ENCODE data around the gene DFFB.

GRCh38 chr1:3872546-3872945 is 15.3 kb downstream of the DFFB start:
- TF ChIP-seq FOXM1 (IDR thresholded peaks at IDR 0.05; ENCODE audit: borderline replicate concordance), result no peak
- no peak for TF ChIP-seq SP1 (IDR thresholded peaks at IDR 0.05)
